GM04503 (cell line): ENCODE measurements around the gene MAPRE2.

Experiments
- DNase-seq: peaks from one replicate; pipeline ENCODE4 v3.0.0-alpha.2; 2012; ENCODE audit warnings: low read depth

The MAPRE2 gene

DNA sequence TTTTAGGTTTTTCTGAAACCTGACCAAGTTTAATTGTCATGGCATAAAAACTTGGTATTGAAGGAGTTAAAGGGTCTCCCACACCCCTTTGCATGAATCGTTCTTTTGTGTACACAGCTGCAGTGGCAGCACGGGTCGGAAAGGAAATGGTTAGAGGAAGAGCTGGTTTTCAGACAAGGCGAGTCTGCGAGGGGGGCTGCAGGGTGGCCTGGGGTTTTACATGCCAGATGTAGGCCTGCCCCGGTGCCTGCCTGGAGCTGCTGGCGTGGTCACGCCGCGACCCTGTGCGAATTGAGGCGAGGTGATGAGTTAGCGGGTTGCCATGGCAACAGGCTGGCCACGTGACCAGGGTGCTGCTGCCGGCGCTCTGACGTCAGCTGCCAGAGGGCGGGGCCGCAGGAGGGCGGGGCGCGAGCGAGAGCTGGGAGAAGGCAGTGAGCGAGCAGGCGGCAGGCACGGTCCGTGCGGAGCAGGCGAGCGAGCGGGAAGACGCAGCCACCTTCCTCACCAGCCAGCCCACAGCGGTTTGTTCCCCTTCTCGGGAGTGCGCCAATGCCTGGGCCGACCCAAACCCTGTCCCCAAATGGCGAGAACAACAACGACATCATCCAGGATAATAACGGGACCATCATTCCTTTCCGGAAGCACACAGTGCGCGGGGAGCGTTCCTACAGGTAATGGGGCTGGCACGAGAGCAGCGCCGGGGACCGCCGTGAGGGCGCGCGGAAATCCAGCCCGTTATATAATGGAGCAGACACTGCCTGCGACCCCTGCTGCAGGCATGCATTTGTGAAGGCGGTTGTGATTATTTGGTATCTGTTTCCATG lies at the start of gene MAPRE2:
MAPRE2 (plus strand) TSS at position 426 of the 827 bp plus-strand sequence; CDS start at position 553, 127 bp downstream.
- DNase-seq = peak; percentile 75

DNA sequence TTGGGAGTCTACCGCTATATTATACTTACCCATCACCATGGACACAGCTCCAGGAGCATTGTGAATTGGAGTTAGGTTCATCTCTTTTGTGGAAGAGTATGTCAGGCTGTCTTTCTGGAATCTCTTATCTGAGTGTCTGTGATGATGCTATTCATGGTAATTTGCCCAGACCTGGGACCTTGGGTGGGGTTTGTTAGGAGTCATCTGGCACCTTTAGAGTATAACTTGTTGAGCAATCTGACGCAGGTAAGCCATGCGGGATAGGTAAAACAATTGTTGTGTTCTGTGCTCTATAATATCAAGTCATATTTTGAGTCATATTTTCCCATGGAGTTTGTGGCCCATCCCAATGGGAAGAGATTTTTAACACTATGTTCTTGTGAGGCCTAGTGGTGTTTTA lies 49.7 kb upstream of the MAPRE2 start:
- DNase-seq = no peak

DNA sequence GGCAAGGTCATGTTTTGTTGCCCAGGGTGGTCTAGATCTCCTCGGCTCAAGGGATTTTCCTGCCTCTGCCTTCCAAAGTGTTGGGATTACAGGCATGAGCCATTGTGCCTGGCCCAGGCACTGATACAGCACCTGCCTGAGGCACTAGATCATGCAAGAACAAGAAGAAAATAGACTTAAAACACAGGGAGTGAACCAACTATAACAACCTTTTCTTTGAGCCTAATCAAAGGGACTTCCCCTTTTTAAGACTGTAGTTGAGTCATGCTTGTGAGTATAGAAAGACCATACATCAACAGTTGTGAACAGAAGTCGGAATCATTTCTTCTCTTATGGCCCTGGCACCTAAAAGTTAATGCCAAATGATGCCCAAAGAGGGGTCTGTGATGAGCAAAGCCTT lies 47.9 kb upstream of the MAPRE2 start:
- DNase-seq = no peak

DNA sequence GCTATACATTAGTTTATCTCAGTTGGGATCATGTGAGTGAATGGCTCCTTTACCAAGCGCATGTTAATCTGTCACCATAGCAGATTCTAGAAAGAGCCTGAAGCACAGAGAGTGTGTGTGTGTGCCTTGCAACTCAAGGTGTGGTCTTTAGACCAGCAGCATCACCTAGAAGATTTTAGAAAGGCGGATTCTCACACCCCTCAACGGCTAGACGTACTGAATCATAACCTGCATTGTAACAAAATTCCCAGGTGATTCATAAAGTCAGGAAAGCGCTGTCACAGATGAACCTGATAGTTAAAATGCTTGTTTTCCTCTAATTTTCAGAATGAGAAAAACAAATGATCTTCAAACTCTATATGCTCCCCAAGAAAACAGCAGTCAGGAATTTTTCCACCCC lies 45.5 kb upstream of the MAPRE2 start:
- DNase-seq = no peak

GRCh38 chr18:34998661-34999060 lies 42.6 kb upstream of the MAPRE2 start:
- no peak for DNase-seq

DNA sequence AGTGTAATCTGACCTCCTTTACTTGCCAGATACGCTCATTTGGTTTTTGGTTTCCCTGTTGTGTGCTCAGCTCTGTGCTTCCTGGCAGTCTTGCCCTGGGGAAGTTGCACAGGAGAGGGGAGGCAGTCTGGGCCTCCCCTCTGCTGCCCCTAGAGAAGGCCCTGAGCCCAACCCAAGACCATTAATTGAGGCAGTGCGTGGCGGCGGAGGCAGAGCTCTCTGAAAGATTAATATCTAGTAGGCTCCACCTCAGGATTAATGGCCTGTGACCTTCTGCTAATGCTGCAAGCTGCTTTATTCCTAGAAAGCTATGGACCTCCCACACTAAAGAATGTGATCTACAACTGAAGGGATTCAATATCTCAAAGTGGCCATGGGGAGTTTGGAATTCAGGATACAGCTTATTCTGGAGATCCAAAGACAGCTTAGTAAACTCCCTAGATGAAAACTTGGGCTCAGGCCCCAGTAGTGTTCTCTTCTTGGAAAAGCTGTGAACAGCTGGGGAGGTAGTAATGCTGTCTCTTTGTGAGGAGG lies 41.4 kb upstream of the MAPRE2 start:
- DNase-seq = no peak

GRCh38 chr18:35000457-35000856 lies 40.8 kb upstream of the MAPRE2 start:
- no peak for DNase-seq

- no peak for DNase-seq
Observed at GRCh38 chr18:35002120-35002519, 39.1 kb upstream of the MAPRE2 start.

DNA sequence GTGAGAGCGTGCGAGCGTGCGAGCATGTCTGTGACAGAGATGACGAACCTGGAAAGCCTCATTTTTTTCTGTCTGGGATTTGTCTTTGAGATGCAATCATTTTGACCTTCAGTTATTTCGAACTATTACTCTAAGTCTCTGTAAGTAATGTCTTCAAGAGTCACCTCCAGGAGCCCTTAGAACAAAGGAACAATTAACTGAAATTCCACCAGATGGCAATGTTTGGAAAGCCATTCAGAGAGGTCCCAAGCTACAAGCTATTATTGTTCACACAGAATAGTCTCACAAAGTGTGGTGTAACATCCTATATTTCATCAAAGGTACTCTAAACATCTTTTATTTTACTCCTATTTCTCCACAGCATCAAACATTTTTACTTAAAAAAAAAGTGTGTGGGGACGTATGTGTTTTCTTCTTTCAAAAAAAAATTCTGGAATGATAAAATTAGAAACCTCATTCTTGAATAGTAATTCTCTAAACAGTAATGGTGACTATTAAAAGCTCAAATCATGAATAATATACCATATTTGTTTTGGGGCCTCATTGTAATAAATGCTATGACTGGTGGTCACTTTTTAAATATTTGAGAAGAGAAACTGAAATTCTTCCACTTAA lies 35.1 kb upstream of the MAPRE2 start:
- DNase-seq = peak; percentile 32

DNA sequence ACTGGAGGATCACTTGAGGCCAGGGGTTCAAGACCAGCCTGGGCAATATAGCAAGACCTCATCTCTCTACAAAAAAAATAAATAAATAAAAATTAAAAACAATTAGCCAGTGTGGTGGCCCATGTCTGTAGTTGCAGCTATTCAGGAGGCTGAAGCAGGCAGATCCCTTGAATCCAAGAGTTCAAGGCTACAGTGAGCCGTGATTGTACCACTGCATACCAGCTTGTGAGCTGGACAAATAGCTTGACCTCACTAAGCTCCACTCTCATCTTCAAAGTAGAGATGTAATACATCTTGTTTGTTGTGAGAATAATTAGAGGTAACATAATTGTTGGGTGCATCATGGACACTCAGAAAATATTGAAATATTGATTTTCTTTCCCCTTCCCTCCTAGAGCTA lies 31.1 kb upstream of the MAPRE2 start:
- no peak for DNase-seq

DNA sequence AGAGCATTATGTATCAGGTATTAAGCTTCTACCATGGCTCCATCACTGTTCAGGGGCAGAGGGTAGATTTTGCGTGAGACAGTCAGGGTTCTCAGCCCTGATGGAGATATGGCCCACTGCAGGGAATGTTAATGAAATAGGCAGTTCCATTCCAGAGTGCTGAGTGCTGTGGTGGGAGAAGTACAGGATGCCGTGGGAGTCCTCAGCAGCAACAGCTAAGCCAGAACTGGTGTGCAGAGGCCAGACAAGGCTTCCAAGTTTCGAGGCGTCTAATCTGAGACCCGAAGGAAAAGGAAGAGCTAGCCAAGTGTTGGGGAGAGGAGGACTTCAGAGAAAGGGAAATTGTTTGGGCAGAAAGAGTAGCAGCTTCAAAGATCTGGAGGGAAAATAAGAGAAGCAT lies 30.2 kb upstream of the MAPRE2 start:
- DNase-seq = no peak

DNA sequence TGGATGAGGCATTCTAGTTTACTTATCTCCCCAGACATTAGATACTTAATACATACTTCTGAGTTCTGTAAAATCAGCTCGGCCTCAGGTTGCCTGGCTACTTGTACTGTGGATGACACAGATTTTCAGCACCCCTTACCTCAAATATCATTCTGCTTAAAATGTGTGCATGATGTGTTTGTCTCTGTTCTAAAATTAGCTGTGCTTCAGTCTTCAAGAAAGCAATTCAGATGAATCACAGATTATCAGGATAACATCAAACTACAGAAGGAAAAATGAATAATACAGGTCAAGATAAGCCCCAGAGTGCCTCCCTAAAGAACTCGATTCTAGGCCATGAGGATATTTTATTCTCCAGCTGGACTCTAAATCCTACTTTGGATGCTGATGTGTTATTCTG lies 21.3 kb upstream of the MAPRE2 start:
- DNase-seq = no peak

GRCh38 chr18:35022426-35023001 lies 18.7 kb upstream of the MAPRE2 start:
- DNase-seq = no peak

DNA sequence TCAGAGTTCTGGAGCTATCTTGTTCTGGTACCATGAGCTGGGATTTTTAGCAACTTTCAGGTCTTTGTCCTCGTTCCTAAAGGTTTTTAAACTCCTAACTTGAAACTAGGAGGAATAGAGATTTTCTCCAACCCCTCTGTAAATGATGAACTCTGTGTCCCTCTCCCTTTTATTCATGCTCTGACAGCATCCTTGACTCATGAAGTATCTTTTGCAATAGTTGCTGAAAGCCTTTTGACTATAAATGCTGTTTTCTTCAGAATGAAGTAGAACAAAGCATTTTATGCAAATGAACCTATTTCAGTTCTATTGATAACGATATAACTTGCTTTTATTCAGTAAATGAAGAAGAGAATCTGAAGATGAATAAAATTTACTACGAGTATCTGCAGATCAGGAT lies 17.0 kb upstream of the MAPRE2 start:
- DNase-seq = no peak

GRCh38 chr18:35024965-35025364 lies 16.2 kb upstream of the MAPRE2 start:
- peak; percentile 85 for DNase-seq

- DNase-seq = no peak
Observed at GRCh38 chr18:35026407-35027061, 14.7 kb upstream of the MAPRE2 start.

- DNase-seq = no peak
Observed at GRCh38 chr18:35027206-35027605, 14.0 kb upstream of the MAPRE2 start.

GRCh38 chr18:35028536-35028935 lies 12.7 kb upstream of the MAPRE2 start:
- DNase-seq = no peak

DNA sequence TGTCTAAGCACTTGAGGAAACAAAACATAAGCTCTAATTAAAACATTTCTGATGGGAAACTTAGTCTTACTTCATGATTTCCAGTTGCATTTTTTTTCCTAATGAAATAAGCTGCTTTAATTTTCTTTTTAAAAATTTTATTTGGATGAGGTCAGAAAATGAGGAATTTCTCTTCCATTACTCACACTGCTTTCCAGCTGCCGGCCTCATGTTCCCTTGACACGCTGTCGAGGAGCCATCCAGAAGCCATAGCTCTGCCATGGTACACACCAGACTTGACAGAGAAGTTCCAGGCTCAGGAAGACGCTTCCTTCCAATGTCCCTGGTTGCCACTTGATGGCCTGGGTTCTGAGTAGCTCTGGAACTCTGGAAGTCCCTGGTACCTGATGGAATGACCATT lies 12.1 kb upstream of the MAPRE2 start:
- no peak for DNase-seq

GRCh38 chr18:35029770-35030169 lies 11.4 kb upstream of the MAPRE2 start:
- no peak for DNase-seq

- DNase-seq = no peak
Observed at GRCh38 chr18:35030277-35030989, 10.8 kb upstream of the MAPRE2 start.

DNA sequence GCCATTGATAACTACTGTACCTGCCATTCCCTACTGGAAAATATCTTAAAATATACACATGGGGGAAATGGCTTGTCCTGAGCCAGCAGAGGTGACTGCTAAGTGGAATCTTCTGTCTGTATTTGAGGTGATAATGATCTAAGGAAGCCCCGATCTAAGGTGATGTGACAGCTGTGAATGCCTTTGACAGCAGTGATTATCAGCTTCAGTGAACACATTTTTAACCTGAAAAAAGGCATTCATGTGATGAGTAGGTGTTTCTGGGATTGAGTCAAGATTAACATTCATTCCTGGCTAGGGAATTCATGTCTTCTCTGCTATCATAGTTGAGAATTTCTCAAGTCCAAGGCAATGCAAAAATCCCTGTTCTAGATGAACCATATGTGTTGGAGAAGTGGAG lies 9.1 kb upstream of the MAPRE2 start:
- DNase-seq = no peak
